Posterior vena cava (tissue), 2 donors: Measurements from ENCODE around the gene TET1. TPM values are rescaled to one million over a fixed set of nuclear protein-coding genes. Genes with fewer than 3 reads are reported as not detected.
"Not testable (repeated sequence)": the region's sequence is repeated elsewhere in the genome, so short reads cannot be mapped to it uniquely, and the experiment has no call there.

Experiments
- DNase-seq: peaks from one replicate; pipeline ENCODE4 v3.0.0-alpha.2; 2020; ENCODE audit warnings: low spot score
- intact Hi-C, 2 donors: fragments of 100-400 bp; cut with DNase I; formaldehyde crosslinking; loops; one replicate each; pipeline versions ENCODE4 v1.14.1 to v1.14.2; 2022 to 2023
- total RNA-seq, 2 donors: library from RNA; stranded (reverse); fragmentation: NEBNext Ultra II Directional; extraction: Animal tissue kit (Norgen Biotek cat#: 25700); gene quantifications; one replicate each; pipeline ENCODE4 v1.2.1, GENCODE V29; 2021
- donor health status: DM: yes; HTN: yes; CAD: no.
- donor health status: DM: yes; HTN: yes; CAD: no.

The TET1 gene
- total RNA-seq, 2 donors from 2014 or later: 3.2 to 4.3 TPM

DNA sequence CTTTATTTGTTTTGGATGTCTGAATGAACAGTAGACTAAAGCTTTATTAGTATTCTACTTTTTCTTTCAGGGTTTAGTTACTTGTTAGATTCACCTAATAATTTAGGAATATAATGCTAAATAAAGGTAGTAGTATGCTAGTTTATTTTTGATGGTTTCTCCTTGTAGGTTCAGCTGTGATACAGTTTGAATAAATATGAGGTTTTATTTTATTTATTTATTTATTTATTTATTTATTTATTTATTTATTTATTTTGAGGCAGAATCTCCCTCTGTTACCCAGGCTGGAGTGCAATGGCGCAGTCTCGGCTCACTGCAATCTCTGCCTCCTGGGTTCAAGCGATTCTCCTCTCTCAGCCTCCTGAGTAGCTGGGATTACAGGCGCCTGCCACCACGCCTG, 180.5 kb downstream of the TET1 start:
- intact Hi-C loops: not testable (repeated sequence)

DNA sequence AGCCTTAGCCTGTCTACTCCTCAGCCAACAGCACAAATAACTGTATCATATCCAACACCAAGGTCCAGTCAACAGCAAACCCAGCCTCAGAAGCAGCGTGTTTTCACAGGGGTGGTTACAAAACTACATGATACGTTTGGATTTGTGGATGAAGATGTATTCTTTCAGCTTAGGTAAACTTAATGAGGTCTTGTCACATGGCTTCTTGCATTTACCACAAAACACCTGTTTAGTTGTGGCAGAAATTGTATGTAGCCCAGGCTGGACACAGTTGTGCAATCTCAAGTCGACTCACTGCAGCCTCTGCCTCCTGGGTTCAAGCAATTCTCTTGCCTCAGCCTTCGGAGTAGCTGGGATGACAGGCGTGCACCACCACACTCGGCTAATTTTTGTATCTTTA, 182.3 kb downstream of the TET1 start:
- intact Hi-C loops: no loop called here
- DNase-seq: no peak

More for the DNA sequence above, 180.5 kb downstream of the TET1 start:
- not testable (repeated sequence) for DNase-seq

Other genes starting within 250 kb of the TET1 start
- 100 to 1,000 TPM in 1 of 2 donors, 10 to 100 TPM in 1; 99.6 to 121 TPM for gene HNRNPH3, start 228.3 kb upstream of the TET1 start, total RNA-seq
- gene PBLD, start 227.4 kb upstream of the TET1 start, total RNA-seq: 10 to 100 TPM in 1 of 2 donors, 1 to 10 TPM in 1; 9.4 to 12.5 TPM
- 10 to 100 TPM; 27.0 to 31.6 TPM for gene RUFY2, start 153.1 kb upstream of the TET1 start, total RNA-seq
- gene DNA2, start 88.4 kb upstream of the TET1 start, total RNA-seq: 1 to 10 TPM; 1.7 to 2.0 TPM
- gene SLC25A16, start 32.8 kb upstream of the TET1 start, total RNA-seq: 10 to 100 TPM; 27.9 to 35.2 TPM
- gene CCAR1, start 160.9 kb downstream of the TET1 start, total RNA-seq: 10 to 100 TPM; 45.2 to 49.3 TPM